ENCODE results near the gene DAPP1. TPM values are rescaled to one million over a fixed set of nuclear protein-coding genes. Genes with fewer than 3 reads are reported as not detected.

DAPP1 gene
- polyA plus RNA-seq, 4 donors: 0.88 to 1.9 (median 1.1) TPM

DNA sequence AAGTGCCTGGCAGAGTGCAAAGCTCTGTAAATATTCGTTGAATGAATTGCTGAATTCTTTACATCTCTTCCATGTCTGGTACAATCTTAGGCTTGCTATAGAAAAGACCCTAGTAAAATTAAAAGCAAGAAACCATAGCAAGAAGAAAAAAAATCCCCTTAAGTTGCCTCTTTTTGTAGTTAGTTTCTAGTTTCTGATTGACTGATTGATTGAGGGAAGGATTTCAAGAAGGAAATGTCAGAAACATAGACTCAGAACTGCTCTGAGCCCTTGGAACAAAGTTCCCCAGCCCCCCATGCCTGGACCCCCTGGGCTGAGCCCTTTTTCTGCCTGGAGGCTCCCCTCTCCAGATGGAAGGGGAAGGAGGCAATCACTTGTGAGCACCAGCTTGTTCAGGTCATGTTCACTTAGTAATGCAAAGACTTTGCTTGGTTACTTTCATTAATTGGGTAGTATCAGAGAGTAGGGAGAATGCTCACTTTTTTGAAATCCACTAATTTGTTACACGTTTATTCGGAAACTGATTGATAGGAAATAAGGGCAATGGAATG lies 35.6 kb downstream of the DAPP1 start:
- DNase-seq (ENCODE audit: low read depth in 4 of 4, low spot score in 3 of 4): no peak

GRCh38 chr4:99853190-99853589 lies 36.6 kb downstream of the DAPP1 start:
- no peak for DNase-seq (ENCODE audit: low read depth in 4 of 4, low spot score in 3 of 4)

- DNase-seq (ENCODE audit: low read depth in 4 of 4, low spot score in 3 of 4): no peak
Measured at GRCh38 chr4:99853999-99854398, 37.4 kb downstream of the DAPP1 start.

- no peak for DNase-seq (ENCODE audit: low read depth in 4 of 4, low spot score in 3 of 4)
Measured at GRCh38 chr4:99855678-99856077, 39.1 kb downstream of the DAPP1 start.

DNA sequence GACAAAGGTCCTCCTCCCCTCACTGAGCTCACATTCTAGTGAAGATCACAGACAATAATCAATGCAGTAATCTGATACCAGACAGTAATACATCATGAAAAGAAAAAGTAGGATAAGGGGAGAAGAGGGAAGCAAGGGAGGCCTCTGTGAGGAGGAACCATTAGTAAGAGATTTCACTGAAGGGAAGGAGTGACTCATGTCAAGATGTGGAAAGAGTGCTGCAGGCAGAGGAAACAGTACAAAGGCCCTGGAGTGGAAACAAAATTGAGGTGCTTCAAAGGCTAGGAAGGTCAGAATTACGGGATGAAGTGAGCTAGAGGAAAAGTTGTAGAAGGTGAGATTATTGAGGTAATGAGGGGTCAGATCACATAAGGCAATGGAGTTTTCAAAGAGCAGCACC lies 39.5 kb downstream of the DAPP1 start:
- DNase-seq (ENCODE audit: low read depth in 4 of 4, low spot score in 3 of 4): no peak

- DNase-seq (ENCODE audit: low read depth in 4 of 4, low spot score in 3 of 4): no peak
Measured at GRCh38 chr4:99857307-99857706, 40.7 kb downstream of the DAPP1 start.

GRCh38 chr4:99859618-99860017 lies 43.0 kb downstream of the DAPP1 start:
- no peak for DNase-seq (ENCODE audit: low read depth in 4 of 4, low spot score in 3 of 4)

- no peak for DNase-seq (ENCODE audit: low read depth in 4 of 4, low spot score in 3 of 4)
Measured at GRCh38 chr4:99860521-99860920, 43.9 kb downstream of the DAPP1 start.

GRCh38 chr4:99861120-99861905 lies 44.7 kb downstream of the DAPP1 start:
- no peak for DNase-seq (ENCODE audit: low read depth in 4 of 4, low spot score in 3 of 4)

DNA sequence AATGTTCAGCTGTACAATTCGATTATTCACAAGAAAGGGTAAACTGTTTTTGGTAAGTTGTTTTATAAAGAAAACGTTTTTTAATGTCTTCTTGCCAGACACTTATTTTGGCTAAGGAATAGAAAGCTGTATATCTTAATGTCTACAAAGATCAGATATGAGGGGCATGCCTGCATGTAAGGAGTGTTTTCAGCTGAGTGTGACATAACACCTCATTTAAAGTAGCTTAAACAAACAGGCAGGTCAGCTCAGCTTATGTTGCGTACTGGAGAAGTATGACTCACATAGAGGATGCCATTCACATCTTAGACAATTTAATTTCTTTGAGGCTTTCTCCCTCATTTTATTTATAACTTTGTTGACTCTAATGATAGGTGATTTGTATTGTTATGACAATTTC lies 47.2 kb downstream of the DAPP1 start:
- no peak for DNase-seq (ENCODE audit: low read depth in 4 of 4, low spot score in 3 of 4)

DNA sequence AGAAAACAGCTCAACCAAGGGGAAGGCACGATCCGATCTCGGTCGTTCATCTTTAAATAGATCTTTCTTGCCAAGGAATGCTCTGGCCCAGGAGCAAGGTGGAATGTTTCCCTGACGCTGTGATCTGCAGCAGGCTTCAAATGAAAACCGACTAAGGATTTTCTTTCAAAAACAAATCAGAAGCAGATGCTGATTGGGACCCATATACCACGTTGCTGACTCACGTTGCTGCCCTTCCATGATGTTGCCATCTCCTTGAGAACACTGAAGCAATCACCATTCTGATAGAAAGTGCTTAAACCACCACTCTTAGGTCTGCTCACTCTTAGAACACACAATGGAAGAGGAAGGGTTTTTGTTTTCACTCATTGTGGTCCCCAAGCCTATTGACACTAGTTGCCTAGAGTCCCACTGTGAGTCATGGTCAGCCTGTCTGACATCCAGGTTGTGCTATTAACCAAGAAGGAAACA lies 51.5 kb downstream of the DAPP1 start:
- no peak for DNase-seq (ENCODE audit: low read depth in 4 of 4, low spot score in 3 of 4)

DNA sequence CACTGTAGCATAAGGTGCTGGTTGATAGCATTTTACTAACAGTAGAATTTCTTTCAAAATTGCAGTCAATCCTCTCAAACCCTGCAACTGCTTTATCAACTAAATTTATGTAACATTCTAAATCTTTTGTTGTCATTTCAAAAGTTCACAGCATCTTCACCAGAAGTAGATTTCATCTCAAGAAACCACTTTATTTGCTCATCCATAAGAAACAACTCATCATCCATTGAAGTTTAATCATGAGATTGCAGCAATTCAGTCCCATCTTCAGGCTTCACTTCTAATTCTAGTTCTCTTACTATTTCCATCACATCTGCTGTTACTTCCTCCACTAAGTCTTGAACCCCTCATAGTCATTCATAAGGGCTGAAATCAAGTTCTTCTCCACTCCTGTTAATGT lies 55.9 kb downstream of the DAPP1 start:
- DNase-seq (ENCODE audit: low read depth in 4 of 4, low spot score in 3 of 4): no peak

DNA sequence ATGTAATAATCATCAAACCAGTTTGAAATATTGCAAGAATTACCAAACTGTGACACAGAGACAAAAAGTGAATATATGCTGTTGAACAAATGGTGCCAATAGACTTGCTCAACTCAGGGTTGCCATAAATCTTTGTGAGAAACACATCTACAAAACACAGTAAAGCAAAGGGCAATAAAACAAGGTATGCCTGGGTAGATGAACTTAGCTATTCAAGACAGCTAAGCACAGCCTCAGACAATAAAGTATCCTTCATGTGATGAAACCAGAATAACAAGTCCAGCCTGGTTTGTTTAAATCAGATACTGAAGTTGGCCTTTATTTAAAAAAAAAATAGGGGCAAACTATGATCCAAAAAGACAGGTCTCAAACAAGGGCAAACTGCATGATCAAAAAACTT lies 58.4 kb downstream of the DAPP1 start:
- DNase-seq (ENCODE audit: low read depth in 4 of 4, low spot score in 3 of 4): no peak

DNA sequence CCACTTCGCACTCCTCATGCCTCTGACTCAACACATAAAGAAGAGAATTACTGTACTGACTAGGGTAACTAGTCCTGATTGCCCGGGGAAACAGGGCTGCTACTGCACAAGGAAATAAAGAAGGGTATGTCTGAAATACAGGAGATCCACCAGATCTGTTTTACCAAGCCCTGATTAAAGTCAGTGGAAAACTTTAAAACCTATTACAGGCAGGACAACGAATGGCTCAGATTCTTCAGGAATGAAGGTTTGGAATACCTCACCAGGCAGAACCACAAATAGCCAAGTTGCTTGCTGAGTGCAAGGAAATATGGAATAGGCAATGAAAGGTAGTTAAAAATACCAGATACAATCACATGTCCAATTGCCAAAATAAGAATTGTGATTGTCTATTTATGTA lies 60.3 kb downstream of the DAPP1 start:
- no peak for DNase-seq (ENCODE audit: low read depth in 4 of 4, low spot score in 3 of 4)

GRCh38 chr4:99878604-99879003 lies 62.0 kb downstream of the DAPP1 start:
- no peak for DNase-seq (ENCODE audit: low read depth in 4 of 4, low spot score in 3 of 4)

GRCh38 chr4:99879458-99879857 lies 62.8 kb downstream of the DAPP1 start:
- DNase-seq (ENCODE audit: low read depth in 4 of 4, low spot score in 3 of 4): no peak

DNA sequence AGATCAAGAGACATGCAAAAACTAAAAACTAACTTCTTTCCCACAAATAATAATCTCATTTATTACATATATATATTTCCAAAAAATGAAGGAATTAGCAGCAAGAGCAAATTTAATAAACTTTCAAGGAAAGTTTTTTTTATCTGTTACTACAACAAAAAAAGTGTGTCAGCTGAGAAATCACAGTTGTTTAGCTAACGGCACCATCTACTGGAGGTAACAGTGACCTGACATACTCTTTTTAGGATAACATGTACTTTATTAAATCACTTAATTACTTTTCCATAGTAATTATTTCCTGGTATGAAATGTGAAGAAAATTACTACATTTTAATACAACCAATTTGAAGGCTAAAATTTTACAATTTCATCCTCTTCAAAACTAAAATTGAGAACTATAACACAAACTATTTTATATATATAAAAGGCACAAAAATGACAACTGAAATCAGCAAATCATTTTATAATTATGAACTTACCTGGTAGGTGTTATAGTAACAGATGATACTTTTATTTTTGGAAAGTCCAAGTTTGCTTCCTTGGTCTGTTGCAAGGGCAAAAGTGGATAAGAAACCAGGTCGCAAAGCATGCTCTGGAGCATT lies 68.5 kb downstream of the DAPP1 start:
- no peak for DNase-seq (ENCODE audit: low read depth in 4 of 4, low spot score in 3 of 4)

GRCh38 chr4:99885687-99886086 lies 69.1 kb downstream of the DAPP1 start:
- no peak for DNase-seq (ENCODE audit: low read depth in 4 of 4, low spot score in 3 of 4)

- DNase-seq (ENCODE audit: low read depth in 4 of 4, low spot score in 3 of 4): no peak
Measured at GRCh38 chr4:99886146-99886545, 69.5 kb downstream of the DAPP1 start.

- DNase-seq (ENCODE audit: low read depth in 4 of 4, low spot score in 3 of 4): no peak
Measured at GRCh38 chr4:99887837-99888236, 71.2 kb downstream of the DAPP1 start.

DNA sequence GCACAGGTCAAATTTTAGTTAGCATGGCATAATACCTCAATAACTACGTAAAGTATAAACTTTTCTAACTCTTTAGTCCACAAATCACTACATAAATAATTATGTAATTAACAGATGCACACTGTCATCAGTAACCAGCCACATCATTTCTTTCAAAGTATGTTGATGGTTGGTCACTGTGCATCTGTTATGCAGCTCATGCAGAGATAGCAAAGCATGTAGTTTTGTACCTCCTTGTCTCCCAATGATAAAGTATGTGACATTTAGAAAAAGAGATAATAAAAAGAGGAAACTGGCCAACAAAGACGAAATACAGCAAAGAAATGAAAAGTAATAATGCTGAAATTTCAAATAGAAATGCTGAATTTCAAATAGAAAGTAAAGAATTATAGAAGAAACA lies 74.7 kb downstream of the DAPP1 start:
- DNase-seq (ENCODE audit: low read depth in 4 of 4, low spot score in 3 of 4): no peak

DNA sequence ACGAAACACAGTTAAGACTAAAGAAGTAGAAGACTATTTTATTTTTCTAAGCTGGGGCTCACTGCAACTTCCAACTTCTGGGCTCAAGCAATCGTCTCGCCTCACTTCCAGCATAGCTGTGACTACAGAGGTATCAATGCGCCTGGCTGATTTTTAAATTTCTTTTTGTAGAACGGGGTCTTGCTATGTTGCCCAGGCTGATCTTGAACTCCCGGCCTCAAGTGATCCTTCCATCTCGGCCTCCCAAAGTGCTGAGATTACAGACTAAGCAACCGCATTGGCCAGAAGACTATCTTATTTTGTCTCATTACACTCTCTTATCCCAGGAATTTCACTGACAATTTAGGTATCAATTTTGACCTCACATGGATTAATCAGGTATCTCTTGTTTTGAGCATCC lies 76.4 kb downstream of the DAPP1 start:
- DNase-seq (ENCODE audit: low read depth in 4 of 4, low spot score in 3 of 4): no peak
